SU-DHL-6 (cell line): ENCODE data around the gene GPR157.

Source experiments
- H2AFZ ChIP-seq: fragments of 200-600 bp; sonication (generic); 2 replicates; pipeline ENCODE4 v1.6.1; 2014; ENCODE audit warnings: low read depth, mild to moderate bottlenecking, moderate library complexity, mixed read lengths, antibody characterized with exemption, low read length; ENCODE audit not compliant: severe bottlenecking
- H3F3A ChIP-seq: fragments of 200-600 bp; shearing (Covaris generic); 2 replicates; pipeline ENCODE4 v1.6.0; 2016; ENCODE audit warnings: antibody characterized with exemption, mild to moderate bottlenecking; ENCODE audit not compliant: insufficient read depth
- H3K27ac ChIP-seq: fragments of 200-600 bp; sonication (generic); 2 replicates; pipeline ENCODE4 v1.5.1; 2016; ENCODE audit warnings: low read depth, mild to moderate bottlenecking, low read length, moderate library complexity, mixed read lengths
- H3K27me3 ChIP-seq: fragments of 200-600 bp; sonication (generic), shearing (Covaris generic); 2 replicates; pipeline ENCODE4 v1.6.0; 2014; ENCODE audit warnings: mild to moderate bottlenecking, low read length
- H3K36me3 ChIP-seq: fragments of 200-600 bp; sonication (generic); 2 replicates; pipeline ENCODE4 v1.6.1; 2014; ENCODE audit warnings: mild to moderate bottlenecking, low read length, mixed read lengths
- H3K4me2 ChIP-seq: fragments of 300-600, 200-600 bp; shearing (Covaris generic), sonication (generic); 2 replicates; pipeline ENCODE4 v1.6.0; 2014; ENCODE audit warnings: low read length, low read depth, mild to moderate bottlenecking; ENCODE audit not compliant: poor library complexity, severe bottlenecking
- H3K4me3 ChIP-seq: fragments of 200-600 bp; sonication (generic); 2 replicates; pipeline ENCODE4 v1.5.1; 2014; ENCODE audit warnings: antibody characterized with exemption, low read length, mild to moderate bottlenecking, mixed read lengths; ENCODE audit not compliant: insufficient read depth, poor library complexity, severe bottlenecking
- H3K79me2 ChIP-seq: fragments of 200-600 bp; sonication (generic); 2 replicates; pipeline ENCODE4 v1.6.1; 2014; ENCODE audit warnings: mild to moderate bottlenecking, low read length, moderate library complexity; ENCODE audit not compliant: insufficient read depth
- H3K9ac ChIP-seq: fragments of 200-600 bp; sonication (generic); 2 replicates; pipeline ENCODE4 v1.7.0; 2014; ENCODE audit warnings: mild to moderate bottlenecking, low read length
- H3K9me2 ChIP-seq: fragments of 200-600 bp; sonication (generic); replicated peaks from 2 replicates; pipeline ENCODE4 v1.6.1; 2014; ENCODE audit warnings: low read length; ENCODE audit not compliant: insufficient read depth
- H3K9me3 ChIP-seq: fragments of 200-600 bp; sonication (generic); 2 replicates; pipeline ENCODE4 v1.6.1; 2014; ENCODE audit warnings: low read length, mixed read lengths; ENCODE audit not compliant: insufficient read depth
- H4K20me1 ChIP-seq: fragments of 200-600 bp; sonication (generic); 2 replicates; pipeline ENCODE4 v1.6.1; 2014; ENCODE audit warnings: low read depth, mild to moderate bottlenecking, antibody characterized with exemption, low read length, moderate library complexity, mixed read lengths
- CTCF ChIP-seq: fragments of 200-600 bp; sonication (generic); IDR thresholded peaks from one replicate; pipeline ENCODE4 v1.5.1; 2017; ENCODE audit warnings: antibody characterized with exemption, mild to moderate bottlenecking, low read length, moderate library complexity; ENCODE audit not compliant: insufficient read depth, poor library complexity, severe bottlenecking
- EZH2phosphoT487 ChIP-seq: fragments of 200-600 bp; sonication (generic), shearing (Covaris generic); conservative IDR thresholded peaks from 2 replicates; pipeline ENCODE4 v1.6.1; 2018; ENCODE audit warnings: mild to moderate bottlenecking, antibody characterized with exemption, low read length, moderate library complexity, mixed read lengths

GPR157 gene

GRCh38 chr1:9161963-9162362 lies 33.1 kb upstream of the GPR157 start:
- Histone ChIP-seq H3K27me3 (no peaks in the 10 kb centered on the region), H3K27ac (no peak overlapping the region), H3K79me2 (no peaks in the 10 kb centered on the region), H2AFZ (no peak overlapping the region), H3F3A (no peaks in the 10 kb centered on the region), H3K9ac (no peak overlapping the region), H3K4me2 (no peak overlapping the region), H4K20me1 (no peaks in the 10 kb centered on the region), H3K36me3 (no peaks in the 10 kb centered on the region), H3K9me3 (no peaks in the 10 kb centered on the region), H3K4me3 (no peak overlapping the region), H3K9me2 (no peaks in the 10 kb centered on the region)
- TF ChIP-seq EZH2phosphoT487 (no peak), CTCF (no peak)

- Histone ChIP-seq H4K20me1 (no peaks in the 10 kb centered on the region), H3F3A (no peaks in the 10 kb centered on the region), H3K9me2 (no peaks in the 10 kb centered on the region), H3K9me3 (no peaks in the 10 kb centered on the region), H2AFZ (no peak overlapping the region), H3K27ac (no peak overlapping the region), H3K4me3 (no peak overlapping the region), H3K4me2 (no peak overlapping the region), H3K36me3 (no peaks in the 10 kb centered on the region), H3K79me2 (no peaks in the 10 kb centered on the region), H3K27me3 (no peaks in the 10 kb centered on the region), H3K9ac (no peak overlapping the region)
- TF ChIP-seq CTCF (no peak), EZH2phosphoT487 (no peak)
These were observed 32.4 kb upstream of the GPR157 start for GRCh38 chr1:9161342-9161741.

- Histone ChIP-seq H4K20me1 (no peaks in the 10 kb centered on the region), H3K9me3 (no peaks in the 10 kb centered on the region), H2AFZ (no peak overlapping the region), H3K27me3 (no peaks in the 10 kb centered on the region), H3K9ac (no peak overlapping the region), H3K9me2 (no peaks in the 10 kb centered on the region), H3K4me3 (no peak overlapping the region), H3K36me3 (no peaks in the 10 kb centered on the region), H3K79me2 (no peaks in the 10 kb centered on the region), H3K27ac (no peak overlapping the region), H3F3A (no peaks in the 10 kb centered on the region), H3K4me2 (no peak overlapping the region)
- TF ChIP-seq CTCF = no peak
- no peak for TF ChIP-seq EZH2phosphoT487
These were observed 31.3 kb upstream of the GPR157 start for GRCh38 chr1:9160079-9160717.
